HepG2 (cell line): ENCODE data around the gene TUBG1. TPM values are rescaled to one million over a fixed set of nuclear protein-coding genes. Genes with fewer than 3 reads are reported as not detected.

Source experiments
- BORCS8-MEF2B ChIP-seq: sonication (generic); formaldehyde crosslinking; IDR thresholded peaks from 2 replicates; pipeline ENCODE4 v1.8.0; 2022; ENCODE audit warnings: mild to moderate bottlenecking, missing genetic modification reagents
- CBX1 ChIP-seq: IDR thresholded peaks from one replicate; pipeline ENCODE4 v1.6.1; 2016; ENCODE audit warnings: antibody characterized with exemption, low read depth
- FOSL2 ChIP-seq: sonication (generic); formaldehyde crosslinking; IDR thresholded peaks from 2 replicates; pipeline ENCODE4 v1.4.0; 2020; ENCODE audit warnings: missing genetic modification reagents
- FOXK1 ChIP-seq: sonication (generic); formaldehyde crosslinking; IDR thresholded peaks from 2 replicates; pipeline ENCODE4 v1.4.0; 2020; ENCODE audit warnings: low read depth, missing genetic modification reagents, borderline replicate concordance
- GABPA ChIP-seq, 2 experiments: IDR thresholded peaks; 2 replicates each; pipeline ENCODE4 v1.6.1; 2011 to 2016; ENCODE audit warnings: low read depth in 2 of 2, low read length in 1 of 2, missing biosample characterization in 1 of 2, missing genetic modification characterization in 1 of 2
- HDAC1 ChIP-seq: sonication (generic); formaldehyde crosslinking; IDR thresholded peaks from 2 replicates; pipeline ENCODE4 v1.5.1; 2020; ENCODE audit warnings: mild to moderate bottlenecking, missing genetic modification reagents
- HNRNPH1 ChIP-seq: fragments of 200-400 bp; formaldehyde crosslinking; optimal IDR thresholded peaks from 2 replicates; pipeline ENCODE3; 2017; ENCODE audit warnings: mild to moderate bottlenecking, low read depth, low read length
- MIXL1 ChIP-seq: IDR thresholded peaks from 2 replicates; pipeline ENCODE4 v1.6.1; 2016
- PHF21A ChIP-seq: sonication (generic); formaldehyde crosslinking; IDR thresholded peaks from 2 replicates; pipeline ENCODE4 v1.5.0; 2020; ENCODE audit warnings: mild to moderate bottlenecking, missing genetic modification reagents
- SAP130 ChIP-seq: IDR thresholded peaks from 2 replicates; pipeline ENCODE4 v1.6.1; 2016; ENCODE audit warnings: low read depth
- SMAD3 ChIP-seq: sonication (generic); formaldehyde crosslinking; IDR thresholded peaks from 2 replicates; pipeline ENCODE4 v1.4.0; 2020; ENCODE audit warnings: missing genetic modification reagents
- STAG1 ChIP-seq: sonication (generic); formaldehyde crosslinking; IDR thresholded peaks from 2 replicates; pipeline ENCODE4 v1.4.0; 2020; ENCODE audit warnings: missing genetic modification reagents
- THAP8 ChIP-seq: sonication (generic); formaldehyde crosslinking; IDR thresholded peaks from 2 replicates; pipeline ENCODE4 v1.5.1; 2020; ENCODE audit warnings: missing genetic modification reagents, mild to moderate bottlenecking, borderline replicate concordance
- TSC22D2 ChIP-seq: sonication (generic); formaldehyde crosslinking; IDR thresholded peaks from 2 replicates; pipeline ENCODE4 v1.5.1; 2020; ENCODE audit warnings: missing genetic modification reagents, mild to moderate bottlenecking, borderline replicate concordance
- ZMAT3 ChIP-seq: sonication (generic); formaldehyde crosslinking; conservative IDR thresholded peaks from 2 replicates; pipeline ENCODE4 v1.7.0; 2021; ENCODE audit warnings: missing genetic modification reagents
- ZNF12 ChIP-seq: sonication (generic); formaldehyde crosslinking; IDR thresholded peaks from 2 replicates; pipeline ENCODE4 v1.5.0; 2020; ENCODE audit warnings: missing genetic modification reagents
- ZNF333 ChIP-seq: sonication (generic); formaldehyde crosslinking; IDR thresholded peaks from 2 replicates; pipeline ENCODE4 v1.4.0; 2020; ENCODE audit warnings: mild to moderate bottlenecking, missing genetic modification reagents, borderline replicate concordance
- ZNF468 ChIP-seq: sonication (generic); formaldehyde crosslinking; IDR thresholded peaks from 2 replicates; pipeline ENCODE4 v1.8.0; 2022; ENCODE audit warnings: mild to moderate bottlenecking, moderate library complexity, missing genetic modification reagents
- ZNF644 ChIP-seq: IDR thresholded peaks from 2 replicates; pipeline ENCODE4 v1.6.1; 2016; ENCODE audit warnings: low read depth
- ZSCAN25 ChIP-seq: sonication (generic); formaldehyde crosslinking; IDR thresholded peaks from 2 replicates; pipeline ENCODE4 v1.8.0; 2022; ENCODE audit warnings: mild to moderate bottlenecking, missing genetic modification reagents
- polyA plus RNA-seq, 8 experiments: library from polyadenylated mRNA; depleted of rRNA in 3 of 8; stranded (reverse) in 7 of 8; unstranded in 1 of 8; fragments of >200 nt; fragmentation: Illumina TruSeq in 4 of 8; extraction: Trizol in 4 of 8; gene quantifications; 2 replicates each; pipeline versions ENCODE4 v1.2.1 to v1.2.3, GENCODE V29; 2011 to 2016; ENCODE audit warnings: low read depth in 4 of 8, missing spikeins in 1 of 8, mixed read lengths in 1 of 8; ENCODE audit not compliant: insufficient read depth in 1 of 8
- total RNA-seq, 5 experiments: library from RNA; depleted of rRNA; stranded (reverse); fragments of >200 nt; fragmentation: Illumina TruSeq; extraction: Trizol; gene quantifications; 2 replicates each; pipeline ENCODE4 v1.2.3, GENCODE V29; 2016; ENCODE audit warnings: low read depth in 1 of 5
- TF ChIP-seq, protein P1 (sequence below): fragments of 450-650 bp; IDR thresholded peaks from 2 replicates; pipeline ENCODE4 v1.6.1; 2017
- TF ChIP-seq, protein P2 (sequence below): sonication (generic); formaldehyde crosslinking; IDR thresholded peaks from 2 replicates; pipeline ENCODE4 v1.4.0; 2020; ENCODE audit warnings: mild to moderate bottlenecking, missing genetic modification reagents, borderline replicate concordance
- TF ChIP-seq, protein P3 (sequence below): sonication (generic); formaldehyde crosslinking; IDR thresholded peaks from 2 replicates; pipeline ENCODE4 v1.4.0; 2020; ENCODE audit warnings: mild to moderate bottlenecking, missing genetic modification reagents, borderline replicate concordance

Gene TUBG1
- total and polyA plus RNA-seq, 2 of the 13 experiments (the other 11 are each of a cell fraction or from before 2014, with no cell fraction given): 74.1 to 137 TPM

DNA sequence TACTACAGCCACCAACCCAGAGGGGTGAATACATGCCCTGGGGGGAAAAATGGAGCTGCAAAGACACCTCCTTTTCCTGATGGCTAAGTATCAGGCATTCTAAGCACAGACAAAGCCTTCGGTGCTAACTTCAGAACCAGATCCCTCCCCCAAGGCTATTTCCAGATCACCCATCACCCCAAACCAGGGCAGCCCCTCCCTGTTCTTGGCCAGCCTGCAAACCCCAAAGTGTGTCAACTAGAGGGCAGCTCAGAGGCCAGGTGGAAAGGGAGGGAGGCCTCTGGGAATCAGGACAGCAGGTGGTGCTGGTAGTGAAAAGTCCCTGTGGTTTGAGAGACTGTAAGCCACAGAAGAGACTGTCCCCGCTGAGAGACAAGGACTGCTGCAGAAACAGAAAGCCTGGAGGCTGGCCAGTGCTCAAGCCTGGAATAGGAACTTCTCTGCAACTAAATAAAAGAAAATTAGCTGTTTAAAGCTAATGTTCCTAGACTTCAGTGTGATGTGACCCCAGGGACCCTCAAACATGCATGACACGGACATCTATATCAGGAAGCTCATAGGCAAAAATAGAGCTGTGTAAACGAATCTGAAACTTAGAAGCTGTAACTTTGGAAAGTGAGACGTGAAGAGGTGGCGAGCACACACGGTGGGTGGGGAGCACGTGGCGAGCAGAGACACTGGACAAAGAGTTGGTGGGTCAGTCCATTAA is 9.1 kb downstream of the TUBG1 start (continued):
- TF ChIP-seq ZNF468 (CRISPR knock-in tag) (no peak), MIXL1 (CRISPR knock-in tag) (peak; percentile 25; the same call in 1 of the 2 replicates), ZNF333 (CRISPR knock-in tag) (no peak), GABPA (IDR thresholded peaks at IDR 0.05; ENCODE audit: low read depth, low read length) (no peak), GABPA (CRISPR knock-in tag; IDR thresholded peaks at IDR 0.05; ENCODE audit: low read depth) (0 out of 2 replicates have a peak, but pooled peaks have one; percentile 31), THAP8 (CRISPR knock-in tag) (no peak), BORCS8-MEF2B (CRISPR knock-in tag) (peak; percentile 75), ZSCAN25 (0 out of 2 replicates have a peak, but pooled peaks have one; percentile 50), ZNF644 (CRISPR knock-in tag) (no peak), HDAC1 (CRISPR knock-in tag) (peak; percentile 49), TSC22D2 (CRISPR knock-in tag) (peak; percentile 68; the same call in 1 of the 2 replicates), STAG1 (CRISPR knock-in tag) (peak; percentile 79), ZNF12 (CRISPR knock-in tag) (peak; percentile 63), CBX1 (peak; percentile 48), SAP130 (peak; percentile 88), PHF21A (CRISPR knock-in tag) (no peak; the same call in 1 of the 2 replicates), HNRNPH1 (no peak), ZMAT3 (no peak), SMAD3 (CRISPR knock-in tag) (no peak; the same call in 1 of the 2 replicates), FOSL2 (peak; percentile 42), FOXK1 (CRISPR knock-in tag) (peak; percentile 28; the same call in 1 of the 2 replicates)
- TF ChIP-seq, protein P1, sequence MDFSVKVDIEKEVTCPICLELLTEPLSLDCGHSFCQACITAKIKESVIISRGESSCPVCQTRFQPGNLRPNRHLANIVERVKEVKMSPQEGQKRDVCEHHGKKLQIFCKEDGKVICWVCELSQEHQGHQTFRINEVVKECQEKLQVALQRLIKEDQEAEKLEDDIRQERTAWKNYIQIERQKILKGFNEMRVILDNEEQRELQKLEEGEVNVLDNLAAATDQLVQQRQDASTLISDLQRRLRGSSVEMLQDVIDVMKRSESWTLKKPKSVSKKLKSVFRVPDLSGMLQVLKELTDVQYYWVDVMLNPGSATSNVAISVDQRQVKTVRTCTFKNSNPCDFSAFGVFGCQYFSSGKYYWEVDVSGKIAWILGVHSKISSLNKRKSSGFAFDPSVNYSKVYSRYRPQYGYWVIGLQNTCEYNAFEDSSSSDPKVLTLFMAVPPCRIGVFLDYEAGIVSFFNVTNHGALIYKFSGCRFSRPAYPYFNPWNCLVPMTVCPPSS: no peak
- TF ChIP-seq, protein P2, sequence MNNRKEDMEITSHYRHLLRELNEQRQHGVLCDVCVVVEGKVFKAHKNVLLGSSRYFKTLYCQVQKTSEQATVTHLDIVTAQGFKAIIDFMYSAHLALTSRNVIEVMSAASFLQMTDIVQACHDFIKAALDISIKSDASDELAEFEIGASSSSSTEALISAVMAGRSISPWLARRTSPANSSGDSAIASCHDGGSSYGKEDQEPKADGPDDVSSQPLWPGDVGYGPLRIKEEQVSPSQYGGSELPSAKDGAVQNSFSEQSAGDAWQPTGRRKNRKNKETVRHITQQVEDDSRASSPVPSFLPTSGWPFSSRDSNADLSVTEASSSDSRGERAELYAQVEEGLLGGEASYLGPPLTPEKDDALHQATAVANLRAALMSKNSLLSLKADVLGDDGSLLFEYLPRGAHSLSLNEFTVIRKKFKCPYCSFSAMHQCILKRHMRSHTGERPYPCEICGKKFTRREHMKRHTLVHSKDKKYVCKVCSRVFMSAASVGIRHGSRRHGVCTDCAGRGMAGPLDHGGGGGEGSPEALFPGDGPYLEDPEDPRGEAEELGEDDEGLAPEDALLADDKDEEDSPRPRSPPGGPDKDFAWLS (CRISPR knock-in tag): no peak
- TF ChIP-seq, protein P3, sequence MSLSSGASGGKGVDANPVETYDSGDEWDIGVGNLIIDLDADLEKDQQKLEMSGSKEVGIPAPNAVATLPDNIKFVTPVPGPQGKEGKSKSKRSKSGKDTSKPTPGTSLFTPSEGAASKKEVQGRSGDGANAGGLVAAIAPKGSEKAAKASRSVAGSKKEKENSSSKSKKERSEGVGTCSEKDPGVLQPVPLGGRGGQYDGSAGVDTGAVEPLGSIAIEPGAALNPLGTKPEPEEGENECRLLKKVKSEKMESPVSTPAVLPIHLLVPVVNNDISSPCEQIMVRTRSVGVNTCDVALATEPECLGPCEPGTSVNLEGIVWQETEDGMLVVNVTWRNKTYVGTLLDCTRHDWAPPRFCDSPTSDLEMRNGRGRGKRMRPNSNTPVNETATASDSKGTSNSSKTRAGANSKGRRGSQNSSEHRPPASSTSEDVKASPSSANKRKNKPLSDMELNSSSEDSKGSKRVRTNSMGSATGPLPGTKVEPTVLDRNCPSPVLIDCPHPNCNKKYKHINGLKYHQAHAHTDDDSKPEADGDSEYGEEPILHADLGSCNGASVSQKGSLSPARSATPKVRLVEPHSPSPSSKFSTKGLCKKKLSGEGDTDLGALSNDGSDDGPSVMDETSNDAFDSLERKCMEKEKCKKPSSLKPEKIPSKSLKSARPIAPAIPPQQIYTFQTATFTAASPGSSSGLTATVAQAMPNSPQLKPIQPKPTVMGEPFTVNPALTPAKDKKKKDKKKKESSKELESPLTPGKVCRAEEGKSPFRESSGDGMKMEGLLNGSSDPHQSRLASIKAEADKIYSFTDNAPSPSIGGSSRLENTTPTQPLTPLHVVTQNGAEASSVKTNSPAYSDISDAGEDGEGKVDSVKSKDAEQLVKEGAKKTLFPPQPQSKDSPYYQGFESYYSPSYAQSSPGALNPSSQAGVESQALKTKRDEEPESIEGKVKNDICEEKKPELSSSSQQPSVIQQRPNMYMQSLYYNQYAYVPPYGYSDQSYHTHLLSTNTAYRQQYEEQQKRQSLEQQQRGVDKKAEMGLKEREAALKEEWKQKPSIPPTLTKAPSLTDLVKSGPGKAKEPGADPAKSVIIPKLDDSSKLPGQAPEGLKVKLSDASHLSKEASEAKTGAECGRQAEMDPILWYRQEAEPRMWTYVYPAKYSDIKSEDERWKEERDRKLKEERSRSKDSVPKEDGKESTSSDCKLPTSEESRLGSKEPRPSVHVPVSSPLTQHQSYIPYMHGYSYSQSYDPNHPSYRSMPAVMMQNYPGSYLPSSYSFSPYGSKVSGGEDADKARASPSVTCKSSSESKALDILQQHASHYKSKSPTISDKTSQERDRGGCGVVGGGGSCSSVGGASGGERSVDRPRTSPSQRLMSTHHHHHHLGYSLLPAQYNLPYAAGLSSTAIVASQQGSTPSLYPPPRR (CRISPR knock-in tag): 0 out of 2 replicates have a peak, but pooled peaks have one; percentile 47
